Calu3 (cell line): ENCODE data around the gene HOXB6. TPM values are rescaled to one million over a fixed set of nuclear protein-coding genes. Genes with fewer than 3 reads are reported as not detected.
A peak's percentile ranks its signal among the peaks of the same experiment; 100 is the strongest.

ENCODE experiments used
- BruUV-seq: library from RNA; stranded (reverse); fragments of 400-500 nt; replicated peaks from 2 replicates; lab custom pipeline; 2021; lab: Mats Ljungman, UMichigan
- CTCF ChIA-PET: fragments of 300-600 bp; sonication (Branson Sonifier 250); formaldehyde crosslinking; loops from one replicate; lab custom pipeline; 2022; ENCODE audit warnings: antibody characterized with exemption; lab: Charles Lee
- DNase-seq: peaks from one replicate; pipeline ENCODE4 v3.0.0; 2022
- H3K27ac Mint-ChIP-seq: one replicate; pipeline ENCODE4 v1.8.0; 2022; ENCODE audit warnings: mixed read lengths; ENCODE audit not compliant: unreplicated experiment
- H3K27me3 Mint-ChIP-seq: one replicate; pipeline ENCODE4 v1.8.0; 2022; ENCODE audit warnings: mixed read lengths; ENCODE audit not compliant: unreplicated experiment
- H3K36me3 Mint-ChIP-seq: one replicate; pipeline ENCODE4 v1.8.0; 2022; ENCODE audit warnings: mild to moderate bottlenecking, moderate library complexity, mixed read lengths; ENCODE audit not compliant: insufficient read depth, unreplicated experiment
- H3K4me1 Mint-ChIP-seq: one replicate; pipeline ENCODE4 v1.8.0; 2022; ENCODE audit warnings: mild to moderate bottlenecking, low read depth, mixed read lengths; ENCODE audit not compliant: unreplicated experiment
- H3K4me3 Mint-ChIP-seq: one replicate; pipeline ENCODE4 v1.8.0; 2022; ENCODE audit warnings: mild to moderate bottlenecking, low read depth, moderate library complexity, mixed read lengths; ENCODE audit not compliant: unreplicated experiment
- H3K9me3 Mint-ChIP-seq: one replicate; pipeline ENCODE4 v1.8.0; 2022; ENCODE audit warnings: low read depth, mixed read lengths; ENCODE audit not compliant: unreplicated experiment
- CTCF ChIP-seq: fragments of 200-600 bp; IDR thresholded peaks from one replicate; pipeline ENCODE4 v1.8.0; 2022; ENCODE audit warnings: antibody characterized with exemption; ENCODE audit not compliant: unreplicated experiment
- intact Hi-C: fragments of 100-400 bp; cut with micrococcal nuclease; formaldehyde crosslinking; loops from one replicate; pipeline ENCODE4 v1.10.0; 2022; ENCODE audit not compliant: unreplicated experiment
- total RNA-seq: library from RNA; stranded (reverse); gene quantifications from 2 replicates; pipeline ENCODE4 v1.2.3, GENCODE V29; 2022

Gene HOXB6
- total RNA-seq, 1 experiment from 2014 or later, result 140 TPM

GRCh38 chr17:48593840-48594537 lies 10.8 kb downstream of the HOXB6 start:
- Mint-ChIP-seq H3K4me1 (peaks cover 67% of the 10 kb centered on the region), H3K36me3 (peaks cover 99% of the 10 kb centered on the region), H3K27me3 (peaks cover 8% of the 10 kb centered on the region), H3K9me3 (no peaks in the 10 kb centered on the region), H3K4me3 (peak overlapping the region; percentile 88), H3K27ac (peak overlapping the region; percentile 95)
- intact Hi-C loops, result no loop called here
- no TSS peak for BruUV-seq
- TF ChIP-seq CTCF, result peak; percentile 99
- peak; percentile 97 for DNase-seq
- CTCF ChIA-PET, result interaction anchor here (1.3 to 1.9 kb wide), 5 partner anchors 209 to 332 kb away, joined by 3 to 7 read pairs (median 5); no protein-coding TSS in a partner anchor

GRCh38 chr17:48593126-48593829 lies 11.5 kb downstream of the HOXB6 start, which contains the start of gene HOXB5:
TSS of gene HOXB5 (minus strand) at chr17:48593779. CDS start at chr17:48593682, 97 bp downstream.
- TF ChIP-seq CTCF, result no peak
- peaks cover 69% of the 10 kb centered on the region for H3K4me1 Mint-ChIP-seq
- peak within 1 kb of the TSS; percentile 95 for H3K27ac Mint-ChIP-seq
- CTCF ChIA-PET, result interaction anchor here (0.7 to 1.9 kb wide), 11 partner anchors 38 to 334 kb away, joined by 3 to 7 read pairs (median 5); no protein-coding TSS in a partner anchor
- peak; percentile 30 for DNase-seq
- intact Hi-C loops, result no loop called here
- no TSS peak for BruUV-seq
- peaks cover 99% of the 10 kb centered on the region for H3K36me3 Mint-ChIP-seq
- peaks cover 5% of the 10 kb centered on the region for H3K27me3 Mint-ChIP-seq
- H3K9me3 Mint-ChIP-seq, result no peaks in the 10 kb centered on the region
- H3K4me3 Mint-ChIP-seq, result peak within 1 kb of the TSS; percentile 88

- intact Hi-C loops, result no loop called here
- Mint-ChIP-seq H3K27ac (peak overlapping the region; percentile 95), H3K4me3 (peak overlapping the region; percentile 88), H3K36me3 (peaks cover 99% of the 10 kb centered on the region), H3K9me3 (no peaks in the 10 kb centered on the region), H3K27me3 (no peaks in the 10 kb centered on the region), H3K4me1 (peaks cover 69% of the 10 kb centered on the region)
- DNase-seq, result no peak
- TF ChIP-seq CTCF, result no peak
- CTCF ChIA-PET, result interaction anchor here (0.6 to 1.9 kb wide), 12 partner anchors 37 to 681 kb away, joined by 3 to 7 read pairs (median 5); no protein-coding TSS in a partner anchor
- no TSS peak for BruUV-seq
Observed at GRCh38 chr17:48592577-48592976, 12.2 kb downstream of the HOXB6 start.

- H3K27me3 Mint-ChIP-seq, result no peaks in the 10 kb centered on the region
- H3K27ac Mint-ChIP-seq, result peak overlapping the region; percentile 95
- no peak for TF ChIP-seq CTCF
- intact Hi-C loops, result no loop called here
- peak overlapping the region; percentile 88 for H3K4me3 Mint-ChIP-seq
- BruUV-seq, result no TSS peak
- no peaks in the 10 kb centered on the region for H3K9me3 Mint-ChIP-seq
- no peak for DNase-seq
- CTCF ChIA-PET, result interaction anchor here (0.6 to 1.9 kb wide), 6 partner anchors 207 to 681 kb away, joined by 3 to 7 read pairs (median 4); no protein-coding TSS in a partner anchor
- peaks cover 99% of the 10 kb centered on the region for H3K36me3 Mint-ChIP-seq
- H3K4me1 Mint-ChIP-seq, result peaks cover 72% of the 10 kb centered on the region
Observed at GRCh38 chr17:48592057-48592514, 12.7 kb downstream of the HOXB6 start.
